H1 (cell line): ENCODE data around the gene COL5A1. TPM values are rescaled to one million over a fixed set of nuclear protein-coding genes. Genes with fewer than 3 reads are reported as not detected.
A peak's percentile ranks its signal among the peaks of the same experiment; 100 is the strongest.

Experiments used
- CTCF ChIA-PET: fragments of 300-600 bp; sonication (Branson Sonifier 250); formaldehyde crosslinking; loops from one replicate; lab custom pipeline; 2021; ENCODE audit not compliant: partially characterized antibody; lab: Charles Lee
- POLR2A ChIA-PET: fragments of 300-600 bp; sonication (Branson Sonifier 250); formaldehyde crosslinking; loops from one replicate; lab custom pipeline; 2021; ENCODE audit warnings: inconsistent platforms; ENCODE audit not compliant: partially characterized antibody; lab: Charles Lee
- DNase-seq, 2 experiments: peaks; one replicate each; pipeline versions ENCODE4 v3.0.0 to v3.0.0-alpha.2; 2010 to 2022; ENCODE audit warnings: low spot score in 2 of 2, low read depth in 1 of 2, mixed read lengths in 1 of 2
- FAIRE-seq: peaks from 2 replicates; lab custom pipeline; 2011; peaks lifted over from hg19 to GRCh38; lab: Jason Lieb, UNC
- H2AFZ ChIP-seq: 2 replicates; pipeline ENCODE4 v1.8.1; 2012; ENCODE audit warnings: low read length, inconsistent platforms
- H2AK5ac ChIP-seq: 2 replicates; pipeline ENCODE4 v1.6.1; 2013; ENCODE audit warnings: low read depth, low read length
- H2BK120ac ChIP-seq: replicated peaks from 2 replicates; pipeline ENCODE3; 2013; ENCODE audit warnings: low read depth, low read length, inconsistent platforms
- H2BK12ac ChIP-seq: 2 replicates; pipeline ENCODE4 v1.6.1; 2013; ENCODE audit warnings: low read depth, low read length
- H2BK15ac ChIP-seq: 2 replicates; pipeline ENCODE4 v1.6.1; 2013; ENCODE audit warnings: low read length
- H2BK20ac ChIP-seq: 2 replicates; pipeline ENCODE4 v1.6.1; 2013; ENCODE audit warnings: low read length
- H2BK5ac ChIP-seq: 2 replicates; pipeline ENCODE4 v1.6.1; 2013; ENCODE audit warnings: low read depth, low read length
- H3K14ac ChIP-seq: 2 replicates; pipeline ENCODE4 v1.6.1; 2013; ENCODE audit warnings: inconsistent platforms; ENCODE audit not compliant: insufficient read length
- H3K18ac ChIP-seq: 2 replicates; pipeline ENCODE4 v1.6.1; 2013; ENCODE audit warnings: low read length; ENCODE audit errors: extremely low read depth
- H3K23ac ChIP-seq: 2 replicates; pipeline ENCODE4 v1.6.1; 2013; ENCODE audit warnings: inconsistent platforms; ENCODE audit not compliant: insufficient read length
- H3K23me2 ChIP-seq: 2 replicates; pipeline ENCODE4 v1.6.1; 2013; ENCODE audit warnings: low read depth, low read length
- H3K27ac ChIP-seq: 2 replicates; pipeline ENCODE4 v1.6.1; 2011; ENCODE audit warnings: low read depth, low read length, inconsistent platforms
- H3K27me3 ChIP-seq, 4 experiments: replicated peaks in 1 of 4; 1 replicate in 1 of 4; 2 replicates in 3 of 4; pipeline versions ENCODE4 v1.6.1 to v1.8.1; 2011 to 2013; ENCODE audit warnings: low read length in 3 of 4, mild to moderate bottlenecking in 3 of 4, inconsistent platforms in 2 of 4, mixed read lengths in 2 of 4, moderate library complexity in 1 of 4; ENCODE audit not compliant: control insufficient read depth in 3 of 4, insufficient read depth in 3 of 4; ENCODE audit errors: extremely low read depth in 1 of 4
- H3K36me3 ChIP-seq, 4 experiments: 2 replicates each; pipeline versions ENCODE4 v1.6.1 to v1.8.1; 2011 to 2013; ENCODE audit warnings: mild to moderate bottlenecking in 4 of 4, low read length in 3 of 4, moderate library complexity in 2 of 4, control low read depth in 1 of 4, inconsistent platforms in 1 of 4; ENCODE audit not compliant: insufficient read depth in 4 of 4, control insufficient read depth in 2 of 4
- H3K4ac ChIP-seq: replicated peaks from 2 replicates; pipeline ENCODE3; 2013; ENCODE audit warnings: low read length, low read depth, mixed read lengths, inconsistent platforms; ENCODE audit not compliant: insufficient read length
- H3K4me1 ChIP-seq, 4 experiments: replicated peaks in 1 of 4; 1 replicate in 1 of 4; 2 replicates in 3 of 4; pipeline versions ENCODE4 v1.6.1 to v1.8.1; 2011 to 2013; ENCODE audit warnings: low read length in 3 of 4, inconsistent platforms in 2 of 4, mixed read lengths in 1 of 4; ENCODE audit not compliant: insufficient read depth in 4 of 4, control insufficient read depth in 3 of 4
- H3K4me2 ChIP-seq, 2 experiments: 2 replicates each; pipeline versions ENCODE4 v1.6.1 to v1.8.1; 2011 to 2013; ENCODE audit warnings: low read depth in 2 of 2, low read length in 2 of 2, control low read depth in 1 of 2, inconsistent platforms in 1 of 2, mild to moderate bottlenecking in 1 of 2; ENCODE audit not compliant: insufficient read depth in 1 of 2
- H3K4me3 ChIP-seq, 4 experiments: fragments of 200-600, 300-600 bp in 1 of 4; sonication (generic), shearing (Covaris generic), sonication (Bioruptor Twin) in 1 of 4; 2 replicates each; pipeline versions ENCODE4 v1.5.1 to v1.8.1; 2011 to 2016; ENCODE audit warnings: low read length in 4 of 4, low read depth in 3 of 4, control low read depth in 2 of 4, inconsistent platforms in 2 of 4, mild to moderate bottlenecking in 2 of 4, mixed read lengths in 1 of 4, moderate library complexity in 1 of 4; ENCODE audit not compliant: insufficient read depth in 2 of 4; ENCODE audit errors: extremely low read depth in 1 of 4
- H3K56ac ChIP-seq: replicated peaks from 2 replicates; pipeline ENCODE3; 2013; ENCODE audit warnings: low read depth, mild to moderate bottlenecking, mixed read lengths, low read length, inconsistent platforms; ENCODE audit not compliant: insufficient read length
- H3K79me1 ChIP-seq: 2 replicates; pipeline ENCODE4 v1.6.1; 2013; ENCODE audit warnings: low read depth, low read length, control low read depth
- H3K79me2 ChIP-seq, 2 experiments: 2 replicates each; pipeline versions ENCODE4 v1.6.1 to v1.8.1; 2012 to 2013; ENCODE audit warnings: low read length in 2 of 2, mild to moderate bottlenecking in 2 of 2, inconsistent platforms in 1 of 2; ENCODE audit not compliant: insufficient read depth in 2 of 2, control insufficient read depth in 1 of 2
- H3K9ac ChIP-seq, 4 experiments: replicated peaks in 1 of 4; 1 replicate in 1 of 4; 2 replicates in 3 of 4; pipeline versions ENCODE4 v1.6.1 to v1.8.1; 2011 to 2013; ENCODE audit warnings: low read depth in 3 of 4, low read length in 3 of 4, control low read depth in 2 of 4, mild to moderate bottlenecking in 2 of 4, moderate library complexity in 2 of 4, inconsistent platforms in 1 of 4; ENCODE audit errors: extremely low read depth in 1 of 4
- H3K9me3 ChIP-seq, 2 experiments: 2 replicates each; pipeline versions ENCODE4 v1.6.1 to v1.8.1; 2012 to 2013; ENCODE audit warnings: mild to moderate bottlenecking in 2 of 2, moderate library complexity in 2 of 2, control low read depth in 1 of 2, inconsistent platforms in 1 of 2, low read depth in 1 of 2, low read length in 1 of 2, mixed read lengths in 1 of 2; ENCODE audit not compliant: insufficient read depth in 2 of 2
- H4K20me1 ChIP-seq, 2 experiments: replicated peaks in 1 of 2; 2 replicates each; pipeline versions ENCODE3 to v1.8.1; 2011 to 2013; ENCODE audit warnings: inconsistent platforms in 2 of 2, low read length in 2 of 2, mild to moderate bottlenecking in 1 of 2; ENCODE audit not compliant: insufficient read depth in 2 of 2, control insufficient read depth in 1 of 2
- H4K5ac ChIP-seq: 2 replicates; pipeline ENCODE4 v1.6.1; 2013; ENCODE audit warnings: low read length, low read depth, mixed read lengths, inconsistent platforms; ENCODE audit not compliant: insufficient read length
- H4K8ac ChIP-seq: 2 replicates; pipeline ENCODE4 v1.8.0; 2013; ENCODE audit warnings: mild to moderate bottlenecking, moderate library complexity, low read length, inconsistent platforms; ENCODE audit not compliant: insufficient read depth; ENCODE audit errors: extremely low read depth
- H4K91ac ChIP-seq: replicated peaks from 2 replicates; pipeline ENCODE3; 2013; ENCODE audit warnings: low read length, mixed read lengths, inconsistent platforms; ENCODE audit not compliant: insufficient read length
- SP1 ChIP-seq: IDR thresholded peaks from 2 replicates; pipeline ENCODE4 v1.6.1; 2011; ENCODE audit warnings: low read depth, low read length
- WGBS, 2 experiments: shearing (Covaris generic) in 1 of 2; methylation state at CpG; one replicate each; pipeline versions ENCODE4 v1.1.6 to v1.1.7; 2013 to 2015; ENCODE audit warnings: low lambda C conversion rate in 2 of 2, mixed read lengths in 2 of 2, inconsistent platforms in 1 of 2, low coverage in 1 of 2, missing lambda C conversion rate in 1 of 2; ENCODE audit not compliant: insufficient replicate concordance in 2 of 2, insufficient coverage in 1 of 2, insufficient read length in 1 of 2; ENCODE audit errors: extremely low coverage in 1 of 2, missing lambda C conversion rate in 1 of 2; 5-methylcytosine and 5-hydroxymethylcytosine counted together
- polyA plus RNA-seq, 7 experiments: library from polyadenylated mRNA; depleted of rRNA in 3 of 7; stranded (reverse) in 5 of 7; unstranded in 2 of 7; fragments of >200 nt in 5 of 7; fragments of 200-250 nt in 2 of 7; gene quantifications; 1 replicate in 5 of 7; 2 replicates in 1 of 7; 4 replicates in 1 of 7; pipeline versions ENCODE4 v1.2.1 to v1.2.3, GENCODE V29; 2011 to 2013; ENCODE audit warnings: missing spikeins in 2 of 7, mixed read lengths in 2 of 7
- total RNA-seq: library from RNA; stranded (reverse); fragmentation: NEBNext Ultra II Directional; extraction: Animal tissue kit (Norgen Biotek cat#: 25700); gene quantifications from 2 replicates; pipeline ENCODE4 v1.2.1, GENCODE V29; 2021

Gene COL5A1
- total and polyA plus RNA-seq, 2 of the 8 experiments (the other 6 are each of a cell fraction or from before 2014, with no cell fraction given) = 3.8 to 12.0 TPM

DNA sequence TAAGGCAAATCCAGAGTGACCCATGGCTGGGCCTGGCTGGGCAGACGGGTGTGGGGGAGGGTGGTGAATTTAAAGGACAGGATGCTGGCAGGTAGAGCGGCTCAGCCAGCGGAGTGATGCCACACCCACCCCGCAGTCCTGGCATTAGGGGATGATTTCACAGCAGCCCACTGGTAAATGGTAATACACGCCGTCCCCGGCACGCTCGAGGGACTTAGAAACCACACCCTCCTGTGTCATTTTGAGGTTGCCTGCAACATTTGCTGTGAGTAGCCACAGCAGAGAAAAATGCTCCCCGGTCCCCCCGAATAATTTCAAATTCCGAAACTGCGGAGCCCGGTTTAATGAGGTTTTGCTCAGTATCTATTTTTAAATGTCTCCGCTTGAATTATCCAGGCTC, 167.7 kb downstream of the COL5A1 start:
- Histone ChIP-seq H3K4me1 (peaks cover 9 to 23% (median 14%) of the 10 kb centered on the region in 4 experiments; a peak in 6 of 7 replicates), H3K23ac (no peak overlapping the region), H3K4me3 (no peak overlapping the region), H3K79me2 (no peaks in the 10 kb centered on the region), H3K4me2 (no peak overlapping the region), H2BK5ac (no peak overlapping the region), H3K79me1 (no peaks in the 10 kb centered on the region), H2BK120ac (no peak overlapping the region), H3K9me3 (no peaks in the 10 kb centered on the region), H3K27me3 (no peaks in the 10 kb centered on the region), H2AK5ac (no peak overlapping the region), H3K27ac (no peak overlapping the region), H2BK12ac (no peak overlapping the region), H3K36me3 (no peaks in the 10 kb centered on the region), H2BK20ac (no peak overlapping the region), H2BK15ac (no peak overlapping the region), H3K18ac (no peak overlapping the region), H2AFZ (no peak overlapping the region), H3K56ac (no peak overlapping the region), H3K14ac (no peak overlapping the region), H4K20me1 (peaks cover 0 to 2% of the 10 kb centered on the region in 2 experiments), H4K91ac (no peak overlapping the region), H4K8ac (0 out of 2 replicates have a peak overlapping the region, but pooled peaks have one; percentile 26), H3K23me2 (no peaks in the 10 kb centered on the region), H3K4ac (no peak overlapping the region), H4K5ac (no peak overlapping the region), H3K9ac (no peak overlapping the region)
- WGBS, 2 experiments = 85% methylated on average over 15 of the region's 15 CpGs; no CpG with 5 or more reads in 1 of the 2 experiments
- no peak for DNase-seq
- TF ChIP-seq SP1 = no peak
- CTCF ChIA-PET = interaction anchor here (1.6 to 2.1 kb wide), 2 partner anchors 27 to 173 kb away, joined by 3 to 7 read pairs; no protein-coding TSS in a partner anchor
- FAIRE-seq = no peak
- POLR2A ChIA-PET = interaction anchor here (1.2 kb wide), 1 partner anchor 27 kb away, joined by 3 read pairs; no protein-coding TSS in a partner anchor
